Caco-2 (cell line): ENCODE data around the gene GPR171. TPM values are rescaled to one million over a fixed set of nuclear protein-coding genes. Genes with fewer than 3 reads are reported as not detected.
A peak's percentile ranks its signal among the peaks of the same experiment; 100 is the strongest.

Source experiments
- BruUV-seq: library from RNA; stranded (reverse); fragments of 400-500 nt; replicated peaks from 2 replicates; lab custom pipeline; 2021; lab: Mats Ljungman, UMichigan
- CTCF ChIA-PET: fragments of 300-600 bp; sonication (Branson Sonifier 250); formaldehyde crosslinking; loops from one replicate; lab custom pipeline; 2022; ENCODE audit warnings: antibody characterized with exemption; lab: Charles Lee
- POLR2A ChIA-PET: fragments of 300-600 bp; sonication (Branson Sonifier 250); formaldehyde crosslinking; loops from one replicate; lab custom pipeline; 2022; ENCODE audit warnings: antibody characterized with exemption; lab: Charles Lee
- DNase-seq, 2 experiments: peaks; one replicate each; pipeline versions ENCODE4 v3.0.0 to v3.0.0-alpha.2; 2020 to 2022
- H3K27me3 ChIP-seq: replicated peaks from 2 replicates; pipeline ENCODE4 v1.6.0; 2011; ENCODE audit warnings: low read length; ENCODE audit not compliant: control insufficient read depth, insufficient read depth
- H3K36me3 ChIP-seq: 2 replicates; pipeline ENCODE4 v1.5.1; 2011; ENCODE audit warnings: low read length; ENCODE audit not compliant: control insufficient read depth, insufficient read depth
- H3K4me1 ChIP-seq: fragments of 250-450 bp; sonication (Bioruptor Pico); 2 replicates; pipeline ENCODE4 v1.5.1; 2020; ENCODE audit warnings: mild to moderate bottlenecking
- H3K4me3 ChIP-seq: 2 replicates; pipeline ENCODE4 v1.5.1; 2011; ENCODE audit warnings: low read depth, mild to moderate bottlenecking, control low read depth, low read length
- H3K9me3 ChIP-seq: fragments of 250-450 bp; sonication (Bioruptor Pico); 2 replicates; pipeline ENCODE4 v1.5.1; 2020; ENCODE audit warnings: mild to moderate bottlenecking, moderate library complexity
- H3K27ac Mint-ChIP-seq: one replicate; pipeline ENCODE4 v1.8.0; 2022; ENCODE audit warnings: mixed read lengths; ENCODE audit not compliant: unreplicated experiment
- H3K27me3 Mint-ChIP-seq: one replicate; pipeline ENCODE4 v1.8.0; 2022; ENCODE audit warnings: mixed read lengths; ENCODE audit not compliant: insufficient read depth, unreplicated experiment
- H3K36me3 Mint-ChIP-seq: one replicate; pipeline ENCODE4 v1.8.0; 2022; ENCODE audit warnings: mild to moderate bottlenecking, mixed read lengths; ENCODE audit not compliant: insufficient read depth, unreplicated experiment
- H3K4me1 Mint-ChIP-seq: one replicate; pipeline ENCODE4 v1.8.0; 2022; ENCODE audit warnings: low read depth, mixed read lengths; ENCODE audit not compliant: unreplicated experiment
- H3K4me3 Mint-ChIP-seq: one replicate; pipeline ENCODE4 v1.8.0; 2022; ENCODE audit warnings: mild to moderate bottlenecking, moderate library complexity, mixed read lengths; ENCODE audit not compliant: unreplicated experiment
- H3K9me3 Mint-ChIP-seq: one replicate; pipeline ENCODE4 v1.8.0; 2022; ENCODE audit warnings: mixed read lengths; ENCODE audit not compliant: unreplicated experiment
- CTCF ChIP-seq, 2 experiments: fragments of 200-600 bp in 1 of 2; IDR thresholded peaks; 1 replicate in 1 of 2; 2 replicates in 1 of 2; pipeline versions ENCODE4 v1.5.1 to v1.8.0; 2011 to 2022; ENCODE audit warnings: antibody characterized with exemption in 1 of 2, control low read depth in 1 of 2, inconsistent platforms in 1 of 2, low read depth in 1 of 2, low read length in 1 of 2, mild to moderate bottlenecking in 1 of 2, moderate library complexity in 1 of 2; ENCODE audit not compliant: insufficient read depth in 1 of 2, severe bottlenecking in 1 of 2, unreplicated experiment in 1 of 2
- intact Hi-C: fragments of 100-400 bp; cut with micrococcal nuclease; formaldehyde crosslinking; loops from one replicate; pipeline ENCODE4 v1.10.0; 2022; ENCODE audit not compliant: unreplicated experiment
- total RNA-seq: library from RNA; stranded (reverse); gene quantifications from 2 replicates; pipeline ENCODE4 v1.2.3, GENCODE V29; 2022

The GPR171 gene
- total RNA-seq, 1 experiment from 2014 or later: not detected

- TF ChIP-seq CTCF (IDR thresholded peaks at IDR 0.05; ENCODE audit: insufficient read depth in 1 of 2, low read depth in 1 of 2, low read length in 1 of 2, severe bottlenecking in 1 of 2, unreplicated experiment in 1 of 2): no peak
- peaks cover 5% of the 10 kb centered on the region for H3K36me3 Mint-ChIP-seq
- BruUV-seq: no TSS peak
- Histone ChIP-seq H3K36me3 (no peaks in the 10 kb centered on the region), H3K4me3 (no peak overlapping the region), H3K9me3 (no peaks in the 10 kb centered on the region), H3K27me3 (no peaks in the 10 kb centered on the region), H3K4me1 (peaks cover 18% of the 10 kb centered on the region)
- no peak overlapping the region for H3K27ac Mint-ChIP-seq
- H3K4me3 Mint-ChIP-seq: no peak overlapping the region
- ChIA-PET CTCF (no interaction called here), POLR2A (no interaction called here)
- no peaks in the 10 kb centered on the region for H3K9me3 Mint-ChIP-seq
- intact Hi-C loops: no loop called here
- H3K4me1 Mint-ChIP-seq: peaks cover 15% of the 10 kb centered on the region
- DNase-seq: no peak
- no peaks in the 10 kb centered on the region for H3K27me3 Mint-ChIP-seq
Observed at GRCh38 chr3:151159806-151160205, 43.2 kb downstream of the GPR171 start.

- ChIA-PET CTCF (interaction anchor here (0.6 to 1.7 kb wide), 5 partner anchors 11 to 148 kb away, joined by 3 to 8 read pairs (median 4); no protein-coding TSS in a partner anchor), POLR2A (no interaction called here)
- Histone ChIP-seq H3K4me3 (no peak overlapping the region), H3K4me1 (peaks cover 27% of the 10 kb centered on the region), H3K27me3 (no peaks in the 10 kb centered on the region), H3K36me3 (no peaks in the 10 kb centered on the region), H3K9me3 (no peaks in the 10 kb centered on the region)
- Mint-ChIP-seq H3K9me3 (no peaks in the 10 kb centered on the region), H3K27ac (no peak overlapping the region), H3K27me3 (no peaks in the 10 kb centered on the region), H3K4me3 (no peak overlapping the region), H3K4me1 (peaks cover 15% of the 10 kb centered on the region), H3K36me3 (peaks cover 5% of the 10 kb centered on the region)
- peak; percentile 46 to 63 for DNase-seq
- BruUV-seq: no TSS peak
- intact Hi-C loops: no loop called here
- TF ChIP-seq CTCF (IDR thresholded peaks at IDR 0.05; ENCODE audit: insufficient read depth in 1 of 2, low read depth in 1 of 2, low read length in 1 of 2, severe bottlenecking in 1 of 2, unreplicated experiment in 1 of 2): peak; percentile 44 to 55
Observed at GRCh38 chr3:151156618-151157216, 46.3 kb downstream of the GPR171 start.

- Histone ChIP-seq H3K36me3 (no peaks in the 10 kb centered on the region), H3K27me3 (no peaks in the 10 kb centered on the region), H3K9me3 (no peaks in the 10 kb centered on the region), H3K4me1 (peaks cover 33% of the 10 kb centered on the region), H3K4me3 (no peak overlapping the region)
- Mint-ChIP-seq H3K9me3 (no peaks in the 10 kb centered on the region), H3K27me3 (no peaks in the 10 kb centered on the region), H3K27ac (peak overlapping the region; percentile 68), H3K4me1 (peaks cover 20% of the 10 kb centered on the region), H3K4me3 (no peak overlapping the region), H3K36me3 (peaks cover 5% of the 10 kb centered on the region)
- DNase-seq: no peak
- no peak for TF ChIP-seq CTCF (IDR thresholded peaks at IDR 0.05; ENCODE audit: insufficient read depth in 1 of 2, low read depth in 1 of 2, low read length in 1 of 2, severe bottlenecking in 1 of 2, unreplicated experiment in 1 of 2)
- ChIA-PET CTCF (interaction anchor here (1.0 to 1.7 kb wide), 3 partner anchors 13 to 147 kb away, joined by 3 to 8 read pairs (median 4); no protein-coding TSS in a partner anchor), POLR2A (no interaction called here)
- no TSS peak for BruUV-seq
- intact Hi-C loops: no loop called here
Observed at GRCh38 chr3:151155409-151156128, 47.4 kb downstream of the GPR171 start.
